Esophagus muscularis mucosa (tissue), 4 donors: ENCODE results near the gene ANKRD18B.
"Not testable (repeated sequence)": the region's sequence is repeated elsewhere in the genome, so short reads cannot be mapped to it uniquely, and the experiment has no call there.

Experiments used
- CTCF ChIP-seq, 3 experiments: fragments of 200-600 bp in 2 of 3; fragments of 450-650 bp in 1 of 3; sonication (generic) in 2 of 3; IDR thresholded peaks; one replicate each; pipeline ENCODE4 v1.5.1; 2017 to 2019; ENCODE audit warnings: antibody characterized with exemption in 3 of 3, mild to moderate bottlenecking in 2 of 3, moderate library complexity in 1 of 3
- EP300 ChIP-seq: sonication (generic); formaldehyde crosslinking; IDR thresholded peaks from one replicate; pipeline ENCODE4 v1.6.1; 2017; ENCODE audit warnings: antibody characterized with exemption
- POLR2AphosphoS5 ChIP-seq, 2 donors: sonication (generic); formaldehyde crosslinking; IDR thresholded peaks; one replicate each; pipeline ENCODE4 v1.6.1; 2017; ENCODE audit warnings: antibody characterized with exemption in 2 of 2

- not testable (repeated sequence) for TF ChIP-seq POLR2AphosphoS5 (IDR thresholded peaks at IDR 0.05); CTCF (IDR thresholded peaks at IDR 0.05); EP300
Observed at GRCh38 chr9:33562196-33562595, 38.1 kb downstream of the ANKRD18B start.
